ENCODE data around the gene GALNT13.

DNA sequence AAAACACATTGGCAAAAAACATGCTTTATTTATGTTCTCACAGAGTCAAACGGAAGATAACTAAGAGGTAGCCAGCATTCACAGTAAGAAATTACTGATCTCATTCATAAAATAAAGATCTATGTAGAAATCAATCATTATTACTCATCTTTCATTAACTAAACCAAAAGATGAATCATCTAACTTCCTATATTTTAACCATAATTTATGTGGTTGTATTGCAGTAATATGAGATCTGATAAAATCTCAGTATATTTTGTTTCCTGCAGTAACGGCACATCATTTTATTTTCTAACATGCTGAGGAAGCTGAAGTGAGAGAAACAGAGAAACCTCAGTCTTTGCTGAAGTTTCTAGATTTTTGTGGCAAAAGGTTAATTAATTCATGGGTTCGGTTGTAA, 375.8 kb downstream of the GALNT13 start:
- TF ChIP-seq, protein P1, sequence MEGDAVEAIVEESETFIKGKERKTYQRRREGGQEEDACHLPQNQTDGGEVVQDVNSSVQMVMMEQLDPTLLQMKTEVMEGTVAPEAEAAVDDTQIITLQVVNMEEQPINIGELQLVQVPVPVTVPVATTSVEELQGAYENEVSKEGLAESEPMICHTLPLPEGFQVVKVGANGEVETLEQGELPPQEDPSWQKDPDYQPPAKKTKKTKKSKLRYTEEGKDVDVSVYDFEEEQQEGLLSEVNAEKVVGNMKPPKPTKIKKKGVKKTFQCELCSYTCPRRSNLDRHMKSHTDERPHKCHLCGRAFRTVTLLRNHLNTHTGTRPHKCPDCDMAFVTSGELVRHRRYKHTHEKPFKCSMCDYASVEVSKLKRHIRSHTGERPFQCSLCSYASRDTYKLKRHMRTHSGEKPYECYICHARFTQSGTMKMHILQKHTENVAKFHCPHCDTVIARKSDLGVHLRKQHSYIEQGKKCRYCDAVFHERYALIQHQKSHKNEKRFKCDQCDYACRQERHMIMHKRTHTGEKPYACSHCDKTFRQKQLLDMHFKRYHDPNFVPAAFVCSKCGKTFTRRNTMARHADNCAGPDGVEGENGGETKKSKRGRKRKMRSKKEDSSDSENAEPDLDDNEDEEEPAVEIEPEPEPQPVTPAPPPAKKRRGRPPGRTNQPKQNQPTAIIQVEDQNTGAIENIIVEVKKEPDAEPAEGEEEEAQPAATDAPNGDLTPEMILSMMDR (conservative IDR thresholded peaks at IDR 0.05; ENCODE audit: low read length), result no peak
- TF ChIP-seq EZH2phosphoT487 (IDR thresholded peaks at IDR 0.05; ENCODE audit: borderline replicate concordance, low read depth, low read length), result no peak

Measured in OCI-LY7 (cell line).